CD4-positive, alpha-beta T cell (primary cell): Measurements from ENCODE around the gene ZBBX. TPM values are rescaled to one million over a fixed set of nuclear protein-coding genes. Genes with fewer than 3 reads are reported as not detected.

Source experiments
- ATAC-seq: fragments of 200-7000 bp; cut with Tn5 transposase; one replicate; pipeline ENCODE4 v1.10.0; 2022; ENCODE audit warnings: mild to moderate bottlenecking; ENCODE audit not compliant: poor library complexity
- CTCF ChIA-PET: fragments of 350-600 bp; sonication (Branson Sonifier 250); formaldehyde crosslinking; loops from one replicate; lab custom pipeline; 2021; ENCODE audit warnings: antibody characterized with exemption, inconsistent platforms; lab: Charles Lee
- POLR2A ChIA-PET: fragments of 350-600 bp; sonication (Branson Sonifier 250); formaldehyde crosslinking; loops from one replicate; lab custom pipeline; 2021; ENCODE audit warnings: antibody characterized with exemption, inconsistent platforms; lab: Charles Lee
- DNase-seq, 14 experiments: peaks; one replicate each; pipeline ENCODE4 v3.0.0-alpha.2; 2013 to 2020; ENCODE audit warnings: mixed read lengths in 2 of 14
- H3K27ac ChIP-seq, 2 donors: one replicate each; pipeline versions ENCODE4 v1.5.1 to v1.7.0; 2013; ENCODE audit warnings: low read length in 2 of 2, low read depth in 1 of 2, mild to moderate bottlenecking in 1 of 2
- H3K27me3 ChIP-seq, 2 experiments: 1 replicate in 1 of 2; 2 replicates in 1 of 2; pipeline versions ENCODE4 v1.6.1 to v1.7.0; 2013; ENCODE audit warnings: low read length in 2 of 2, control low read depth in 1 of 2, mild to moderate bottlenecking in 1 of 2, moderate library complexity in 1 of 2; ENCODE audit not compliant: insufficient read depth in 2 of 2, control insufficient read depth in 1 of 2
- H3K36me3 ChIP-seq: one replicate; pipeline ENCODE4 v1.6.1; 2013; ENCODE audit warnings: low read length, control low read depth; ENCODE audit not compliant: insufficient read depth
- H3K4me1 ChIP-seq: one replicate; pipeline ENCODE4 v1.6.1; 2013; ENCODE audit warnings: low read length, control low read depth; ENCODE audit not compliant: insufficient read depth
- H3K4me3 ChIP-seq: one replicate; pipeline ENCODE4 v1.5.1; 2013; ENCODE audit warnings: mild to moderate bottlenecking, low read length, moderate library complexity
- H3K9me3 ChIP-seq, 2 experiments: 1 replicate in 1 of 2; 2 replicates in 1 of 2; pipeline versions ENCODE4 v1.6.1 to v1.7.0; 2013; ENCODE audit warnings: low read length in 2 of 2, mild to moderate bottlenecking in 2 of 2, control low read depth in 1 of 2, moderate library complexity in 1 of 2; ENCODE audit not compliant: control insufficient read depth in 1 of 2, insufficient read depth in 1 of 2
- H3K27ac Mint-ChIP-seq: one replicate; pipeline ENCODE4 v1.8.0; 2020; ENCODE audit warnings: mixed read lengths
- H3K27me3 Mint-ChIP-seq: one replicate; pipeline ENCODE4 v1.8.0; 2021; ENCODE audit warnings: mixed read lengths
- H3K36me3 Mint-ChIP-seq: one replicate; pipeline ENCODE4 v1.8.0; 2021; ENCODE audit warnings: low read depth, mixed read lengths
- H3K4me1 Mint-ChIP-seq: one replicate; pipeline ENCODE4 v1.8.0; 2021; ENCODE audit warnings: low read depth, mixed read lengths
- H3K4me3 Mint-ChIP-seq: one replicate; pipeline ENCODE4 v1.8.0; 2020; ENCODE audit warnings: mild to moderate bottlenecking, mixed read lengths
- H3K9me3 Mint-ChIP-seq: one replicate; pipeline ENCODE4 v1.8.0; 2020; ENCODE audit warnings: mixed read lengths
- CTCF ChIP-seq: fragments of 200-600 bp; IDR thresholded peaks from one replicate; pipeline ENCODE4 v1.8.0; 2022; ENCODE audit warnings: antibody characterized with exemption, mild to moderate bottlenecking
- intact Hi-C, 2 experiments: fragments of 100-400 bp; cut with DNase I in 1 of 2; cut with micrococcal nuclease in 1 of 2; formaldehyde crosslinking; loops; one replicate each; pipeline versions ENCODE4 v1.15.1 to v1.9.0; 2023 to 2025; cut with DNase I, micrococcal nuclease
- total RNA-seq, 174 experiments: library from RNA in 2 of 174; stranded (reverse) in 2 of 174; gene quantifications; one replicate each; pipeline ENCODE4 v1.2.3 and lab custom pipeline; 2021 to 2026

The ZBBX gene
- total RNA-seq, 2 experiments from 2014 or later = not detected

GRCh38 chr3:167372138-167372537 is 8.0 kb downstream of the ZBBX start:
- ChIA-PET CTCF (interaction anchor here (1.4 kb wide), 1 partner anchor 8 kb away, joined by 4 read pairs; the partner anchor contains the start of gene ZBBX), POLR2A (interaction anchor here (0.6 kb wide), 1 partner anchor 509 kb away, joined by 3 read pairs; no protein-coding TSS in a partner anchor)
- Mint-ChIP-seq H3K9me3 (no peaks in the 10 kb centered on the region), H3K4me3 (no peak overlapping the region), H3K27ac (no peak overlapping the region), H3K4me1 (no peaks in the 10 kb centered on the region), H3K27me3 (peaks cover 6% of the 10 kb centered on the region), H3K36me3 (no peaks in the 10 kb centered on the region)
- H3K27me3 ChIP-seq = no peaks in the 10 kb centered on the region
- no peaks in the 10 kb centered on the region for H3K9me3 ChIP-seq
- H3K27ac ChIP-seq = no peak overlapping the region
- intact Hi-C loops = no loop called here
- no peak overlapping the region for H3K4me3 ChIP-seq
- no peak for TF ChIP-seq CTCF
- H3K4me1 ChIP-seq = no peaks in the 10 kb centered on the region
- ATAC-seq (no peak), DNase-seq (no peak)
- H3K36me3 ChIP-seq = no peaks in the 10 kb centered on the region

- no peaks in the 10 kb centered on the region for H3K9me3 ChIP-seq
- Mint-ChIP-seq H3K9me3 (no peaks in the 10 kb centered on the region), H3K27me3 (peaks cover 7% of the 10 kb centered on the region), H3K36me3 (no peaks in the 10 kb centered on the region), H3K4me1 (no peaks in the 10 kb centered on the region), H3K27ac (no peak overlapping the region), H3K4me3 (no peak overlapping the region)
- no peak for TF ChIP-seq CTCF
- no peaks in the 10 kb centered on the region for H3K36me3 ChIP-seq
- H3K4me1 ChIP-seq = no peaks in the 10 kb centered on the region
- H3K4me3 ChIP-seq = no peak overlapping the region
- ATAC-seq (no peak), DNase-seq (no peak)
- ChIA-PET POLR2A (no interaction called here), CTCF (no interaction called here)
- no peak overlapping the region for H3K27ac ChIP-seq
- no peaks in the 10 kb centered on the region for H3K27me3 ChIP-seq
- intact Hi-C loops = no loop called here
Observed at GRCh38 chr3:167361948-167362347, 18.1 kb downstream of the ZBBX start.

GRCh38 chr3:167361306-167361705 is 18.8 kb downstream of the ZBBX start:
- no peaks in the 10 kb centered on the region for H3K9me3 Mint-ChIP-seq
- Histone ChIP-seq H3K4me1 (no peaks in the 10 kb centered on the region), H3K4me3 (no peak overlapping the region), H3K27me3 (no peaks in the 10 kb centered on the region), H3K9me3 (no peaks in the 10 kb centered on the region), H3K36me3 (no peaks in the 10 kb centered on the region), H3K27ac (no peak overlapping the region)
- no peak overlapping the region for H3K27ac Mint-ChIP-seq
- no peaks in the 10 kb centered on the region for H3K4me1 Mint-ChIP-seq
- peaks cover 3% of the 10 kb centered on the region for H3K27me3 Mint-ChIP-seq
- no peak for DNase-seq
- POLR2A ChIA-PET = no interaction called here
- no peak for ATAC-seq
- CTCF ChIA-PET = no interaction called here
- TF ChIP-seq CTCF = no peak
- H3K4me3 Mint-ChIP-seq = no peak overlapping the region
- no peaks in the 10 kb centered on the region for H3K36me3 Mint-ChIP-seq
- intact Hi-C loops = no loop called here
